Stimulated activated CD4-positive, alpha-beta T cell treated with anti-CD3 and anti-CD28 coated beads, Interleukin-2, amount 100 ng/mL, for 48 hours (primary cell): ENCODE data around the gene CANT1.
"Not testable (repeated sequence)": the region's sequence is repeated elsewhere in the genome, so short reads cannot be mapped to it uniquely, and the experiment has no call there.

Experiments
- DNase-seq, 2 donors: peaks; one replicate each; pipeline ENCODE4 v3.0.0-alpha.2; 2020

Gene CANT1

DNA sequence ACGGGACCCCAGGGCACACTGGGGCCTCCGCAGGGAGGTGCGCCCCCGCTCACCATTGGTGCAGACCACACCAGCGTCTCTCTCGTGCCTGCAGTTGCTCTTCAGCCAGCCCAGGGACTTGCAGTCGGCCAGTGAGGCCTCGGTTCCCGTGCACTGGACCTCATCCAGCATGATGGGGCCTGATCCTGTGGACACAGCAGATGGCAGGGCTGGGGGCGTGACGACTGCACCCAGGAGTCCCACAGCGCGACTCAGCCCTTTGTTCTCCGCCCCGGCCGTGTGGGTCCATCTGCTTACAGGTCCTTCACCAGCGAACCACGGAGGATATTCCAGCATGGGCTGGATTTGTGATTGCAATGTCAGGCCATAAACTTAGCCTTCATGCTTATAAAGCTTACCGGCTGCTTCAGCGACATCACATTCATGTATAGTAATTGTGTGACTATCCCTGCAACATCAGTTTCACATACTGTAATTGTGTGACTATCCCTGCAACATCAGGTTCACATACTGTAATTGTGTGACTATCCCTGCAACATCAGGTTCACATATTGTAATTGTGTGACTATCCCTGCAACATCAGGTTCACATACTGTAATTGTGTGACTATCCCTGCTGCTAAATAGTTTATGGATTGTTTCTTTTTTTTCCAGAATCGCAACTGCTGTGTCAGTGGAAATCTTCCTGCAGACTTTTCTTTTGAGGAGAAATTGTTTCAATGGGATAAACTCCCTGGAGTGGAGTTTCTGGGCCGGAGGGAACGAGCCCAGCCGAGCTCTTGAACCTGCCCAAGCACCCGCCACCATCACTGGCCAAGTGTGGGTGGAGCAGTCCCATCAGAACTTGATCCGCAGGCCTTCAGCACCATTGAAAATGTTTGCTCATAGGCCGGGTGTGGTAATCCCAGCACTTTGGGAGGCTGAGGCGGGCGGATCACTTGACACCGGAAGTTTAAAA, 34.7 kb downstream of the CANT1 start:
- DNase-seq: no peak

DNA sequence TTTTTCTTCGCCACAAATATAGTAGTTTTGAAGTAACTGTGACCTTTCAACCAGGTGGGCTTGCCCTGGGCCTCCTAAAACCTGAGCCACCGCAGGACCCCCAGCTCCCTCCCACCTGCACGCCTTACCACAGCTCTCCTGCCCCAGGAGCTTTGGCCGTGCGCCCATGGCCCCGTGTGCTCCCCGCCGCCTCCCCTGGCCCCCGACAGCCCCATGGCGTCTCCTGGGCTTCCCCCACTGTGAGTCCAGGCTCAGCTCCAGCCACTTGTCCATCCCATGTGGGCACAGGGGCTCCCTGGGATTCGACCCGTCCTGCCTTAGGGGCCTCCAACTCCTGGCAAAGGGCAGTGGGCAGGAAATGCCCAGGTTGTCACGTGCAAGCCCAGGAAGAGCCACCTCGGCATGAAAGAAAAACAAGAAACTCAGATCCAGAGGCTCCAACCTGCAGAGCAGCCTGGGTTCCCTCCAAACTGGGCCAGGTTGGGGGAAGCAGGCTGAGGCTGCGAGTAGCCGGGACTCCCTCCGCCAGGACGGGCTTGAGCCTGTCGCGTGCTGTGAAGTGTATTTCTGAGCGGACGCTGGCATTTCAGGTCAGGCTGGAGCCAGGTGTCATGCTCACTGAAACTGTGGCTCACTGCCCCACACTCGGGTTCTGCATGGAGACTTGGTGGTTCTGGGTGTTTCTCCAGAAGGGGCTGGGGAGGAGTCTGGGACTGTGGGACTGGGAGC, 35.6 kb downstream of the CANT1 start:
- no peak for DNase-seq

DNA sequence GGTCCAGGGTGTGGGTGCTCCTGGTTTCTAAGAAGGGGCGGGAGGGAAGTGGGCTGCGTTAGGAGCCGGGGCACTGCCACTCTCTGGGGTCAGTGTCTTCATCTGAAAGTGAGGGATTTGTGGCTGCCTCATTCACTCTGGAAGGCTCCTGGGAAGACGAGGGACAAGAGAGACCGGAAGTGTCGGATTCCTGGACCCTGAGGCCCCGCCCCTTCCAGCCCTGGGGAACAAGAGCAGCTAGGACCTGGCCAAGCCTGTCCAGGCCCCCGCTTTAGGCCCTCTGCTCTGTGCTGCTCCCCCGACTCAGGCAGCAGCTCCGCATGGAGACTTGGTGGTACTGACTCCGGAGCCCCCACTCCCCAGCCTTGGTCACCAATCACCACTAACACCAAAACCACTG, 36.4 kb downstream of the CANT1 start:
- DNase-seq: no peak

DNA sequence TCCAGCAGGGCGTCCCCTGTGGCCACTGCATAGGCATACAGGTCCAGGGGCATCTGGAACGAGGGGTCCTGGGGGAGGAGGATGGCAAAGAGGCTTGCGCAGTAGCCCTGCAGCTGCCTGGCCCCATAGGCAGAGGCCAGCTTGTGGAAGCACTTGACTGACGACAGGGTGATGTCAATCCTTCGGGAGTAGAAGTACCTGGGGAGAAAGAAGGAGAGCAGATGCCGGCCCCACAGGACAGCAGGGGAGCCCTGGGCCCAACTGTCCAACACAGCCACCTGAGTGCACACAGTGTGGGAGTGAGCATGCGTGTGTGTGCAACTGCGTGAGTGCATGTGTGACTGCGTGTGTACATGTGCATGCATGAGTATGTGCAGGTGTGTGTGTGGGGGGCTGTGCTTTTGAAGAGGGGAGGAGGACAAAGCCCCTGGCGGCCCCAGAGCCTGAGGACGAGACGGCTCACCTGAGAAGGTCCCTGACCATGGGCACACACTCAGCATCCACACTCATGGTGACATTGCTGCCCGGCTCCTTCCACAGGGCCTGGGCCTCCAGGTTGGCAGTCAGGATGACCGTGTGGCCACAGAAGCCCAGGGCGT, 37.0 kb downstream of the CANT1 start:
- DNase-seq: no peak

DNA sequence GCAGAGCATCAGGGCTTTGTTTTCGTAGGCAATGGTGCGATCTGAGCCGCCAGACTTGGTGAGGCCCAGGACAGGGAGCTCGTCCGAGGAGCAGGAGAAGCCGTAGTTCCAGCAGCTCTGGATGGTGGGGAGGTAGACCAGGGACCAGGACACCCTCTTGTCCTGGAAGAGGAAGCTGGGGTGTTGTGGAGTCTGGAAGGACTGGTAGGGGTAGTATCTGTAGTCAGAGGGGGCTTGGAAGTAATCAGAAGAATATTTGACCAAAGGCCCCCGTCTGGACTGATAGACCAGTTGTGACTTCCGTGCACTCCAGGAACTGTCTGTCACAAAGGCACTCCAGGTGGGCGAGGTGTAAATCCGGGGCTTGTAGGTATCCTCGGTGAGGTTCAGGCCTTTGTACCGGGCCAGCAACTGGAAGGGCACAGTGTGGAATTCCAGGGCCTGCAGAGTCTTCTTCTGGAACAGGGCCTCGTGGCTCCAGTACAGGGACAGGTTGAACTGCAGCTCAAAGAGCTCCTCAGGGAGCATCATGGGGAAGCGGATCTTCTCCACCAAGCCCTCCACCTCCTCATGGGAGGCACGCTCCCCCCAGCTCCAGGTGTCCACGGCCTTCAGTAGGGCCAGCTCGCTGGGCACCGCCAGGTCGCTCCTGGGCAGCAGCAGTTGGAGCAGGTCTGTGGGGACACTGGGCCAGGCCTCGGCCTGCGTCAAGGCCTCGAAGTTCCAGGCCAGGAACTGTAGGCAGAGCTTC, 37.6 kb downstream of the CANT1 start:
- DNase-seq: no peak

DNA sequence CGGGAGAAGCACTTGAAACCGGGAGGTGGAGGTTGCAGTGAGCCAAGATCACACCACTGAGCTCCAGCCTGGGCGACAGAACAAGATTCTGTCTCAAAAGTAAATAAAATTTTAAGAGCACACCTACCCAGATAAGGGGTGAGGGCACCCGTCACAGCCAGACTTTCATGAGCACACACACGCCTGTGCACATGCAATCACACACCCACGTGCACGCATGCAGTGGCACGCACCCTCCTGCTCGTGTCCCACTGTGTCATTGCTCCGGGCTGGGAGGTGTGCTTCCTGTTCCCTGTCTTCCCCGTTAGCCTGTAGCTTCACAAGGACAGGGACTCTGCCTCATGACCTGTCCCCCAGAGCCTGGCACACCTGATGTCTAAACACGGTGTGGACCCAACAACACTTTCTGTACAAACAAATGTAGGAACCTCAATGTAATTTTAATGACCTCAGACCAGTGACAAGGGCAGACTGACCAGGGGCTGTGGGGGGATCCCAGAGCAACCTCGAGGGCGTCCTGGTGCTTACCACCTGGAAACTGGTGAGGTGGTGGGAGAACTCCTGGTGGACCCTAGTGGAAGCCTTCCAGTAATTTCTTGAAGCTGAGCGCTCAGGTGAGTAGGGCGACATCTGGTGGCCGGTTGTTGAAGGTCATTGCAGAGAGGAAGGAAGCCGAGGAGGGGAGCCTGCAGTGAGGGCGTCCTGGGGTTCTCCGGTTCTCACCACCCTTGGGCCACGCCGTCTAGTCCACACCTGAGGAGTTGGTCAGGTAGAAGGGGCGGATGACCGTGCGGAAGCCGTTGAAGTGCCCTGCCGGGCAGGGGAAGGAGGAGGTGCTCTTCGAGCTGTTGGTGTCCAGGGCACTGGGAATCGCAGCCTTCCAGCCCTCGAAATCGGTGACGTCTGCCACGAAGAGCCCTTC, 38.5 kb downstream of the CANT1 start:
- DNase-seq: peak; percentile 84 to 85

DNA sequence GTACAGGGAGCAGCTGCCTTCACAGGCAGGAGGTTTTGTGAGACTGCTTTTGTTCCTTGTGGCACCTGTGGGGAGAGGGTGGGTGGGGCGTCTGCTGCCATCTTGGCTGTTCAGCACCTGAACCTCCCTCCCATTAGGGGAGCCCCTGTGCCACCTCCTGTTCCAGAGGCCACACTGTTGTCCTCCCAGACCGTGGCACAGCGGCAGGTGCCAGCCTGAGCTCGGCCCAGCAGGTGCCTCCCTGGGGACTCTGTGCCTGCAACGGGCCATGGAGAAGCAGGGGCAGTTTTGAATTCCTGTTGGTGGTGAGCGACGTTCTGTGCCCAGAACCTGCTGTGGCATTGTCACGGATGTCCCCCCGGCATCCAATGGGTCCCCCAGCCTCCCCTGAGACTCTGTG, 39.7 kb downstream of the CANT1 start:
- no peak for DNase-seq

DNA sequence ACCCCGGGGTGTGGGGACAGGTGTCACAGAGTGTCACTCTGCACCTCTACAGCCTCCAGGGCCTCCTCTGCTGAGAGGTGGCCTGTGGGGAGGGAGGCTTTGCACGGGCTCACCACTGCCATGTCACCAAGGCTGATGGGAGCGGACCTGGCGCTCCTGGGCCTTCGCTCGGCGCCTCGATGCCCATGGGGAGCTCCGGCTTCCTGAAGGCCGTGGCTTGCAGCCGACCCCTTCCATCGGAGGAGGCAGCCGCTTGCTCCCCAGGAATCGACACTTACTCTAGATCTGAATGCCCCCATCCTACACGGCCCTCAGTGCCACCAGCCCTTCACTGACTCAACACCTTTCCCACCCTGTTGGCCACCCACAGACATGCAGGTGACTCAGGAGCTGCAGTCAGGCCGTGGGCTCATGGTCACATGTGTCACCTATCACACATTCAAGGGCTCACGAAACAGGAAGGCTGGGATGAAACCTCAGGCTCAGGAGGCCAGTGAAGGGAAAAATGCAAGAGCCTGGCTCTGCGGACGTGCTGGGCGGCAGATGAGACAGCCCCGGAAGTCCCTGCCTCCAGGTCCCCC, 41.7 kb downstream of the CANT1 start:
- no peak for DNase-seq

DNA sequence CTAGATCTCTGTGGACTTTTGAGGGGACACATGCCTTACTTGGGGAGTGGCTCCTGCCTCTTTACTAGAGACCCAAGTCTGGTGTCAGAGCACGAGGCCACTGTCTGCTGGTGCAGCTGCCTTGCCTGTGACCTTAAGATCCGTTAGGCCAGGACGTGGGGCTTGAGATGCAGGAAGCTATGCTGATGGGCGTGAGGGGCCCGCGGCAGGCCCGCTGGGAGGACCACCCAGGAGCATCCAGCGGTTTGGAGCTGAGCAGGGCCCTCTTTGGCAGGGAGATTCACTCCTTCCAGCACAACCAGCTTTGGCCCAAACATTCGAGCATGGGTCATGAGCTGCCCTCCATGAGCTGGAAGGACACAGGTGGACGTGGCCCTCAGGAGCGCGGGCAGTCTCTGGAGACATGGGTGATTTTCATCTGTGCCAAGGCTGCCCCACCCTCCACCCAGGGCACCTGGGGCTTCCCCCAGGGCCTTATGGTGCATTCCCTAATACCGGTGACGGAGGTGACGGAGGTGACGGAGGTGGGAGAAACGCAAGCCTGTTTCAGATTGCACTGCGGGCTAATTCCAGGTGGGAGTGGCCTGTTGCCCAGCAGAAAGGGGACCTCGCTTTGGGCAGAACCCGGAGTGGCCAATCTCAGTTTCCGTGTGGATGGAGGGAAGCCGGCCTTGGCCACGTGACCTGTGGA, 42.5 kb downstream of the CANT1 start:
- DNase-seq: no peak

DNA sequence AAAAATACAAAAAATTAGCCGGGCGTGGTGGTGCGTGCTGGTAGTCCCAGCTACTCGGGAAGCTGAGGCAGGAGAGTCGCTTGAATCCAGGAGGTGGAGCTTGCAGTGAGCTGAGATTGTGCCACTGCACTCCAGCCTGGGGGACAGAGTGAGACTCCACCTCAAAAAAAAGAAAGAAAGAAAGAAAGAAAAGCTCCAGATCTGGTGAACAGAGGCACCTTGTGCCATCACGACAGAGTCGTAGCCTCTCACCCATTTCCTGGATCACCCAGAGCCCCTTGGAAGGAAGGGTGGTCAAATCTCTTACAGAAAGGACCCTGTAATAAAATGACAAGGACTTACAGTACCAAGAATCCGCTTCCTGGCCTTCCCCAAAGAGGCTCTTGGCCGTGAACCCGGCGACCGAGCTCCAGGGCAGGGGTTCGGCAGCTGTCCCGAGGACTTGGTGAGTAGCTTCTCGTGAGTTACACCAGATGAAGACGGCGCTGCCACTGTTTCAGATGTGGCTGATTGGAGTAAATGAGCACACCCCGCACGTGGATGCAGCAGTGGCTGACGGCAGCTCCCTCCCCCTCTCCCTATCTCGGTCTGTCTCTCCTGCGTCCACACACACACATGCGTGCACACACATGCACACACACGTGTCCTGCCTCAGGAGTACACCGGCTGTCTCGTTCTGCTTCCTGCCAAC, 43.3 kb downstream of the CANT1 start:
- no peak for DNase-seq

DNA sequence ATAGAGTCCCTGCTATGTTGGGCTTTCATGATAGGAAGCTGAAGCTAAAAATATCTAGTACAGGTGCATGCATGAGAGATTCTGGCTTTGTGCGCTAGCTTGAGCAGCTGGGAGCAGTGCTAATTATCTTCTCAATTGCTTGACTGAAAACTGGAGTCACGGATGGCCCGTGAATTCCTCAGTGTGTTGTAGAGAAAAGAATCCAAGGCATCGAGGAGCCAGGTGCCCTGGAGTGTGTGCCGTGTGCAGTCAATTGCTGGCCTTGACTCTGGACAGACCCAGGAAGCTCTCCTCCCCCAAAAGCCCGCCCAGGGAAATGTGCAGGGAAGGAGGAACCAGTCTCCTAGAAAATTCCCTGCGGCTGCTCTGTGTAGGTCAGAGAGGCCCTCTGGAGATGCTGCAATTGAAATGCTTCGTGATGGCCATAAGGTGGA, 44.1 kb downstream of the CANT1 start:
- no peak for DNase-seq

DNA sequence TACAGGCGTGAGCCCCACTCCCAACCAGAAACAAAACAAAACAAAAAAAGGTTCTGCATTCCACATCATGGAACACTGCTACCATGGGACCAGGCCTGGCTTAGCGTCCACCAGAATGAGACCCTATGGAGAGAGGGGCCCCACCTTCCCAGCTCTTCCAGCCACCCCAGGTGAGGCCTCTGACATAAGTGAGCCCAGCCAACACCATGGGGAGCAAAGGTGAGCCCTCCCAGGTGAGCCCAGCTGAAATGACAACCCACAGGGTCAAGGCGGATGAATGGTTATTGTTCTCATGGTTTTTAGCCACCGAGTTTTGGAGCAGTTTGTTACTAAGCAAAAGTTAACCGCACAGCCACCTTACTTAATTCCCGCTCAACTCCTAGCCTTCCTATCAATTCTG, 46.2 kb downstream of the CANT1 start:
- no peak for DNase-seq

DNA sequence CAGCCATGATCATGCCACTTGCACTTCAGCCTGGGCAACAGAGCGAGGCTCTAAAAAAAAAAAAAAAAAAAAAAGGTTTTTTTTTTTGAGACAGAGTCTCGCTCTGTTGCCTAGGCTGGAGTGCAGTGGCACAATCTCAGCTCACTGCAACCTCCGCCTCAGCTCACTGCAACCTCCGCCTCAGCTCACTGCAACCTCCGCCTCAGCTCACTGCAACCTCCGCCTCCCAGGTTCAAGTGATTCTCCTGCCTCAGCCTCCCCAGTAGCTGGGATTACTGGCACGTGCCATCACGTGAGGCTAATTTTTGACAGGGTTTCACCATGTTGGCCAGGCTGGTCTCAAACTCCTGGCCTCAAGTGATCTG, 46.6 kb downstream of the CANT1 start:
- not testable (repeated sequence) for DNase-seq

DNA sequence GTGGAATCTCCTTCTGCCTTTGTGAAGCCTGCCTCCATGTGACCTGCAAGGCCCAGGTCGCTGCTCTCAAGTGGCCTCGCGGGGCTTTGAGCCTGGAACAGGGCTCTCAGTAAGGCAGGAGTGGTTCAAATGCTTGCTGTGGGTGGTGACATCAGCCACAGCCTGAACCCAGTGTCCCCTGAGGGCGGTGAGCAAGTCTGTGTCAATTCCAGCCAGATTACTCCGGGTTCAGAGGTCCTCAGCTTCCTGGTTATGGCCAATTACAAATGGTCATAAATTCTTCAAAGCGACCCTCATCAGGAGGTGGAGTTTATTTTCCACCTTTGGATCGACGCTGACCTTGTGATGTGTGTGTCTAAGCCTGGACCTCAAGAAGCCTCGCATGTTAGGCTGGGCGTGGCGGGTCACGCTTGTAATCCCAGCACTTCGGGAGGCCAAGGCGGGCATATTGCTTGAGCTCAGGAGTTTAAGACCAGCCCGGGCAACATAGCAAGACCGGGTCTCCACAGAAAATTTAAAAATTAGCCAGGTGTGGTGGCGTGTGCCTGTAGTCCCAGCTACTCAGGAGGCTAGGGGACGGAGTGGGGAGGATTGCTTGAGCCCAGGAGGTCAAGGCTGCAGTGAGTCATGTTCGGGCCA, 47.1 kb downstream of the CANT1 start:
- no peak for DNase-seq

DNA sequence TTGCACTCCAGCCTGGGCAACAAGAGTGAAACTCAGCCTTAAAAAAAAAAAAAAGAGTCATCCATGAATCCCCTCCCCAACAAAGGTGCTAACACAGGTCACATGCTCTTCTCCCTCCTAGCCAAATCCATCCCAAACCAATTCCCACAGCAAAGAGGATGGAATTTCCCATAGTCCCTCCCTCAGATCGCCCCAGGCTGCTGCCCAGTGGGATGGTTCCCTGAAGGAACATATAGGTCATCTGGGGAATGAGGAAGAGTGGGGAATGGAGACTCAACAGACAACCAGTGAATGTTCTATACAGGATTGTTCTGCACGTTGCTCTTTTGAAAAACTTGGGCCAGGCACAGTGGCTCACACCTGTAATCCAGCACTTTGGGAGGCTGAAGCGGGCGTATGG, 48.0 kb downstream of the CANT1 start:
- DNase-seq: no peak

DNA sequence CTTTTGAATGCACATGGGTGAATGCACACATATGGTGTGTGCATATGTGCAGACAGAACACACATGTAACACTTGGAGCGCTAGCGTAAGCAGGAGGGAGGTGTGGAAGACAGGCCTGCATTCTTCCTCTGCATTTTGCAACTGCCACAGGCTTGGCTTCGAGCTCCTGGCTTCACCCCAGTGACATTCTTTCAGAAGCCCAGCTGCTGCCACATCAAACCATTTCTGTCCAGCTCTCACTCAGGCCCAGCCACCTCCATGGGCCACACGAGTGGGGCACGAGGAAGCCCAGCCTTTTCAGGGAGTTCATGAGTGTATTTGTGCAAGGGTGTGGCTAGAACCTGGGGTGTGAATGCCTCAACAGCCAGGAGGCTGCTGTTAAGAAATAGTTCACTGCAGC, 48.6 kb downstream of the CANT1 start:
- DNase-seq: no peak

DNA sequence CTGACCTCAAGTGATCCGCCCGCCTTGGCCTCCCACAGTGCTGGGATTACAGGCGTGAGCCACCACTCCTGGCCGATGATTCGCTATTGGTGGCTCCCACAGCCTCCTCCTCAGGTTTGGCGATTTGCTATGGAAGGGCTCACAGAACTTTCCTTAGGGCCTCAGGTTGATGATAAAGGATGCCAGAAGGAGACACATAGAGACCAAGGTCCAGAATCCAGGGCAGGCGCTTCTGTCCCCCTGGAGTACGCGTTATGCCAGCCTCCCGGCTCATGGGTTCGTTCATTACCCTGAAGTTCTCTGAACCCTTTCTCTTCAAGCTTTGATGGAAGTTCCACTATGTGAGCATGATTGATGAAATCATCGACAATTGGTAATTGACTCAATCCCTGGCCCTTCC, 49.8 kb downstream of the CANT1 start:
- DNase-seq: no peak

DNA sequence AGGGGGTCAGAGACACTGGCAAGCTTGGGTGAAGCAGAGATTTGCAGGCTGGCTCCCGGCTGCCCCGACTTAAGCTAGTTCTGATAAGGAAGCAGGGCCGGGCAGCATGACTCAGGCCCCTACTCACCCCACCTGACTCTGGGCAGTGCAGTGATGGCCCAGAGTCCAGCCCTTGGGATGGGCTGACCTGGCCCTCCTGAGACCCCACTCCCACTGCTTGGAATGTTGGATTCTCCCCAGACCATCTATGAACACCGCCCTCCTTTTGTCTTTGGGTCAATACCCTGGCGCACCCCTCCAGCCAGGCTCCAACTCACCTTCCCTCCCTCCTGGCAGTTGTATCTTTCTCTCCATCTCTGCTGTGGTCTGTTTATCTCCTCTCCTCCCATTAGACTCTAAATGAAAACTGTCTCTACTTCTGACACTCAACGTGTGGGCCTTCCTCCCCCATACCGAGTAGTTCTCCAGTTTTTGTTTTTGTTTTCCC, 50.9 kb downstream of the CANT1 start:
- no peak for DNase-seq

DNA sequence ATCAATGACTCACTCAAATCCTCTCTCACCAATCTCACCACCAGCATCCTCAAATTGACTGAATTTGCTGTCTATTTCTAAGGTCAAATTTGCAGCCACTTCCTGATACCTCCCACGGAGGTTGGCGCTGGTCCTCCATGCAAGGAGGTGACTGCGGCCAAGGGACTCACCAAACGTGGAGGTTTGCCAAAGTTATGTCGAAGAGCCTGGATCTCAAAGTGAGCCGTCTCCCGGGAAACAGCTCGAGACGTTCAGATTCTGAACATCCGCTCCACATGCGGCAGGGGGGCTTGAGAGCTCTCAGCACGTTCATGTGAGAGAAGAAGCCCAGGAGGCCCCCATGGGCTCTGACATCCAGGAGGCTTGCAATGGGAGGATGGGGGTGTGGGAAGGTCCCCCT, 52.4 kb downstream of the CANT1 start:
- no peak for DNase-seq

DNA sequence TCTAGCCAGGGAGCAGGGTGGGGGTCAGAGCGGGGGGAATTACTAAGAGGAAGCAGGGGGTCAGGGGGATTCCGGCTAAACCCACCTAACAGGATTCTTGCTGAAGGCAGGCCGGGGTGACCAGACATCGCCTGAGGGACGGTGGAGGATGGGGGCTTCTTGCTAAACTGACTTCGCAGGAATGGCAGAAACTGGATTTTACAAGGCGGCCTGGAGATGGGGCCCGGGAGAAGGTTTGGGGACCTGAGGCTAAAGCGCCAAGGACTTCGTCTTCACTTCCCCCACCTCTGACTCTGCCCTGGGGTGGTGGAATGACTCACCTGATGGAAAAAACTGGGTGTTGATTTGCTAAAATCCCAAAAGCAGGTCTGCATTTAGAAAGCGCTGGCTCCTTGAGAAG, 53.3 kb downstream of the CANT1 start:
- no peak for DNase-seq
